Measurements from ENCODE around the gene ZBTB22. TPM values are rescaled to one million over a fixed set of nuclear protein-coding genes. Genes with fewer than 3 reads are reported as not detected.
"Not testable (repeated sequence)": the region's sequence is repeated elsewhere in the genome, so short reads cannot be mapped to it uniquely, and the experiment has no call there.

The ZBTB22 gene
- total and polyA plus RNA-seq, 2 donors (not counting 1 experiment from before 2014, with no cell fraction given) = 25.9 to 39.7 TPM

DNA sequence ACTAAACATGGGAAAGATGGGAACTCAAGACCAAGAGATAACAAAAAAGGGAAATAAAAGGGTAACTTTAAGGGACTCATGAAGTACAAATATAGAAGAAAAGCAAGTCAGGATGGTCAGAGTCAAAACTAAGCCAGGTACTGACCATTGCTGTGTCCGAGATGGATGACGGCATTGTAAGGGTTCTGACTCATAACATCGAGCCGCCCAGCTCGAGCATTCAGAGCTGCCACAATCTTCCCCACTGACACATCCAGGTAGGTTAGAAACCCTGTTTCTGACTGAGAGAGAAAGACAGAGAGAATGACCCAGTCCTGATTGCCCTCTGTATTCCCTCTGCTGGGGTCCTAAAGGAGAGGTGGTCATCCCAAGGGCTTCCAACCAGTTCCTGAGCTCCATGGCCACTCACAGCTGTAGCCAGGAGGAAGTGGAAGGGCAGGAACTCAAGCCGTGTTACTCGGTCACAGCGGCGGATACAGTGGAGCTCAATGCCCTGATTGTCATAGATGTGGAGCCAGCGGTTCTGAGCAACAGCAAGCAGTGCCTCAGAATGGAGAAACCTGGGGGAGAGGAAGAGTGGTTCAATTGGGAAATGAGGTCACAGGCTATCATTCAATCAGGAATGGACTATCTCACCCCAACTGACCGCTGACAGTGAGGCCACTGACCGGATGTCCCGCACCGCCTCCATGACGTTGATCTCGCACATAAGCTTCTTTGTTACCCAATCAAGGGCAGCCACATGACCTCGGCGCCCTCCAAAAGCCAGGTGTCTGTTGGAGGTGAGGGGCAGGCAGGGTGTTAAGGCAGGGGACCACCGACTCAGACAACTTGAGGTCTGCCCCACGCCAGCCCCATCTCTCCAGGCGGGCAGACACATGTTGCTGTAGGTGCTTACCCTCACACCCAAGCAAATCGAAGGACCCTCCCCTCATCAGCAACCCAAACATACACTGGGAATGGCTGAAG lies 30.3 kb downstream of the ZBTB22 start:
- Histone ChIP-seq H3K27ac (ENCODE audit: low read length in 2 of 2) (no peak overlapping the region), H3K27me3 (replicated peaks in 1 of 4; ENCODE audit: control extremely low read depth in 1 of 4, control insufficient read depth in 3 of 4, insufficient read depth in 4 of 4, low read length in 3 of 4) (no peaks in the 10 kb centered on the region), H3K9me3 (ENCODE audit: control extremely low read depth in 1 of 3, control insufficient read depth in 2 of 3, insufficient read depth in 1 of 3, low read length in 2 of 3) (no peaks in the 10 kb centered on the region), H2AFZ (ENCODE audit: insufficient read depth, low read depth, low read length, poor library complexity, severe bottlenecking) (no peak overlapping the region), H3K4me2 (replicated peaks; ENCODE audit: low read depth, low read length, poor library complexity, severe bottlenecking) (no peak overlapping the region), H3K36me3 (replicated peaks in 1 of 2; ENCODE audit: control extremely low read depth in 1 of 2, control insufficient read depth in 1 of 2, extremely low read depth in 1 of 2, insufficient read depth in 2 of 2, low read length in 1 of 2) (peaks cover 0 to 49% of the 10 kb centered on the region in 2 experiments), H4K20me1 (ENCODE audit: control insufficient read depth, insufficient read depth, low read length, poor library complexity, severe bottlenecking) (peaks cover 5% of the 10 kb centered on the region), H3K79me2 (ENCODE audit: control insufficient read depth, insufficient read depth, low read length) (peaks cover 50% of the 10 kb centered on the region), H3K9ac (ENCODE audit: low read length) (no peak overlapping the region), H3K4me3 (ENCODE audit: control extremely low read depth in 1 of 5, extremely low read depth in 1 of 5, insufficient read depth in 1 of 5, low read depth in 2 of 5, low read length in 4 of 5) (no peak overlapping the region), H3K4me1 (ENCODE audit: control insufficient read depth in 2 of 2, insufficient read depth in 2 of 2, low read length in 2 of 2) (peaks cover 19 to 25% of the 10 kb centered on the region in 2 donors)
- WGBS (ENCODE audit: insufficient coverage) = 98% methylated on average over 12 of the region's 22 CpGs
- Mint-ChIP-seq H3K4me1 (peaks cover 38% of the 10 kb centered on the region), H3K9me3 (ENCODE audit: insufficient read depth) (no peaks in the 10 kb centered on the region), H3K4me3 (peak overlapping the region; percentile 93), H3K27me3 (no peaks in the 10 kb centered on the region), H3K27ac (peak overlapping the region; percentile 32)
- intact Hi-C loops (cut with micrococcal nuclease) = no loop called here
- no peak for ATAC-seq (ENCODE audit: low read depth)
- TF ChIP-seq, protein P1, sequence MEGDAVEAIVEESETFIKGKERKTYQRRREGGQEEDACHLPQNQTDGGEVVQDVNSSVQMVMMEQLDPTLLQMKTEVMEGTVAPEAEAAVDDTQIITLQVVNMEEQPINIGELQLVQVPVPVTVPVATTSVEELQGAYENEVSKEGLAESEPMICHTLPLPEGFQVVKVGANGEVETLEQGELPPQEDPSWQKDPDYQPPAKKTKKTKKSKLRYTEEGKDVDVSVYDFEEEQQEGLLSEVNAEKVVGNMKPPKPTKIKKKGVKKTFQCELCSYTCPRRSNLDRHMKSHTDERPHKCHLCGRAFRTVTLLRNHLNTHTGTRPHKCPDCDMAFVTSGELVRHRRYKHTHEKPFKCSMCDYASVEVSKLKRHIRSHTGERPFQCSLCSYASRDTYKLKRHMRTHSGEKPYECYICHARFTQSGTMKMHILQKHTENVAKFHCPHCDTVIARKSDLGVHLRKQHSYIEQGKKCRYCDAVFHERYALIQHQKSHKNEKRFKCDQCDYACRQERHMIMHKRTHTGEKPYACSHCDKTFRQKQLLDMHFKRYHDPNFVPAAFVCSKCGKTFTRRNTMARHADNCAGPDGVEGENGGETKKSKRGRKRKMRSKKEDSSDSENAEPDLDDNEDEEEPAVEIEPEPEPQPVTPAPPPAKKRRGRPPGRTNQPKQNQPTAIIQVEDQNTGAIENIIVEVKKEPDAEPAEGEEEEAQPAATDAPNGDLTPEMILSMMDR (IDR thresholded peaks at IDR 0.05) = no peak
- TF ChIP-seq EZH2 (IDR thresholded peaks at IDR 0.05; ENCODE audit: borderline replicate concordance, insufficient read depth, low read depth, low read length, poor library complexity, severe bottlenecking) = no peak
- DNase-seq = no peak
- ChIA-PET POLR2A (interaction anchor here (0.6 to 3.4 kb wide), 2 partner anchors 11 to 14 kb away, joined by 5 to 39 read pairs; partner anchors contain the start of gene B3GALT4), CTCF (interaction anchor here (0.8 to 2.6 kb wide), 6 partner anchors 10 to 139 kb away, joined by 3 to 10 read pairs (median 6); partner anchors contain the start of gene B3GALT4)

DNA sequence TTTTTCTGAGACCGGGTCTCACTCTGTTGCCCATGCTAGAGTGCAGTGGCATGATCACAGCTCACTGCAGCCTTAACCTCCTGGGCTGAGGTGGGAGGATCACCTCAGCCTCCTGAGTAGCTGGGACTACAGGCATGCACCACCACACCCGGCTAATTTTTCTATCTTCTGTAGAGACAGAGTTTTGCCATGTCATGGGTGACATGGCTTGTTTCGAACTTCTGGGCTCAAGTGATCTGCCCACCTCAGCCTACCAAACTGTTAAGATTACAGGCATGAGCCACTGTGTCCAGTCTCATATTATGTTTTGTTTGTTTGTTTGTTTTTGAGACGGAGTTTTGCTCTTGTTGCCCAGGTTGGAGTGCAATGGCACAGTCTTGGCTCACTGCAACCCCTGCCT lies 32.3 kb downstream of the ZBTB22 start:
- Histone ChIP-seq H4K20me1 (ENCODE audit: control insufficient read depth, insufficient read depth, low read length, poor library complexity, severe bottlenecking) (peaks cover 21% of the 10 kb centered on the region), H3K79me2 (ENCODE audit: control insufficient read depth, insufficient read depth, low read length) (peaks cover 47% of the 10 kb centered on the region), H3K4me1 (ENCODE audit: control insufficient read depth in 2 of 2, insufficient read depth in 2 of 2, low read length in 2 of 2) (peaks cover 14 to 18% of the 10 kb centered on the region in 2 donors), H3K36me3 (replicated peaks in 1 of 2; ENCODE audit: control extremely low read depth in 1 of 2, control insufficient read depth in 1 of 2, extremely low read depth in 1 of 2, insufficient read depth in 2 of 2, low read length in 1 of 2) (peaks cover 0 to 46% of the 10 kb centered on the region in 2 experiments)
- H3K27me3 ChIP-seq (replicated peaks in 1 of 4; ENCODE audit: control extremely low read depth in 1 of 4, control insufficient read depth in 3 of 4, insufficient read depth in 4 of 4, low read length in 3 of 4); H2AFZ ChIP-seq (ENCODE audit: insufficient read depth, low read depth, low read length, poor library complexity, severe bottlenecking); H3K9me3 Mint-ChIP-seq (ENCODE audit: insufficient read depth); DNase-seq; POLR2A ChIA-PET; H3K27ac Mint-ChIP-seq; H3K4me3 ChIP-seq (ENCODE audit: control extremely low read depth in 1 of 5, extremely low read depth in 1 of 5, insufficient read depth in 1 of 5, low read depth in 2 of 5, low read length in 4 of 5); CTCF ChIA-PET; H3K9me3 ChIP-seq (ENCODE audit: control extremely low read depth in 1 of 3, control insufficient read depth in 2 of 3, insufficient read depth in 1 of 3, low read length in 2 of 3); H3K4me2 ChIP-seq (replicated peaks; ENCODE audit: low read depth, low read length, poor library complexity, severe bottlenecking); intact Hi-C loops (cut with micrococcal nuclease); H3K9ac ChIP-seq (ENCODE audit: low read length); H3K27ac ChIP-seq (ENCODE audit: low read length in 2 of 2); H3K27me3 Mint-ChIP-seq; H3K4me3 Mint-ChIP-seq; ATAC-seq (ENCODE audit: low read depth): not testable (repeated sequence)
- no CpG with 5 or more reads among the region's 4 CpGs for WGBS (ENCODE audit: insufficient coverage)
- H3K4me1 Mint-ChIP-seq = peaks cover 35% of the 10 kb centered on the region
